Omental fat pad (tissue), 4 donors: Measurements from ENCODE around the gene PHLDA3. TPM values are rescaled to one million over a fixed set of nuclear protein-coding genes. Genes with fewer than 3 reads are reported as not detected.
A peak's percentile ranks its signal among the peaks of the same experiment; 100 is the strongest.

Experiments
- ATAC-seq: fragments of 150-250 bp; one replicate; pipeline ENCODE4 v1.9.1; 2016; ENCODE audit warnings: mild to moderate bottlenecking, moderate library complexity; ENCODE audit not compliant: low FRiP score
- DNase-seq: peaks from one replicate; pipeline ENCODE4 v3.0.0-alpha.2; 2019; ENCODE audit warnings: low spot score
- CTCF ChIP-seq, 3 donors: fragments of 450-650 bp; IDR thresholded peaks; one replicate each; pipeline ENCODE4 v1.5.1; 2016 to 2017; ENCODE audit warnings: antibody characterized with exemption in 3 of 3, mild to moderate bottlenecking in 3 of 3, moderate library complexity in 2 of 3
- total RNA-seq, 4 donors: library from RNA; depleted of rRNA; stranded (reverse); fragments of >200 nt; gene quantifications; one replicate each; pipeline ENCODE4 v1.1.0, GENCODE V29; 2016

PHLDA3 gene
- total RNA-seq, 4 donors from 2014 or later, result 95.2 to 392 (median 148) TPM

- ATAC-seq, result peak; percentile 80
- peak in 1 of 3 donors; percentile 5 for TF ChIP-seq CTCF (IDR thresholded peaks at IDR 0.05)
- DNase-seq, result peak; percentile 60
Observed at GRCh38 chr1:201447903-201448871, 20.8 kb downstream of the PHLDA3 start.

GRCh38 chr1:201445310-201445709 lies 23.7 kb downstream of the PHLDA3 start:
- DNase-seq (no peak), ATAC-seq (no peak)
- no peak for TF ChIP-seq CTCF (IDR thresholded peaks at IDR 0.05)

GRCh38 chr1:201444792-201445191 lies 24.2 kb downstream of the PHLDA3 start:
- no peak for ATAC-seq

GRCh38 chr1:201443747-201444146 lies 25.2 kb downstream of the PHLDA3 start:
- no peak for DNase-seq
- ATAC-seq, result no peak
- no peak for TF ChIP-seq CTCF (IDR thresholded peaks at IDR 0.05)

More at GRCh38 chr1:201444792-201445191, 24.2 kb downstream of the PHLDA3 start:
- TF ChIP-seq CTCF (IDR thresholded peaks at IDR 0.05), result no peak
- DNase-seq, result no peak

GRCh38 chr1:201436969-201437368 lies 32.0 kb downstream of the PHLDA3 start:
- no peak for DNase-seq
- no peak for TF ChIP-seq CTCF (IDR thresholded peaks at IDR 0.05)
- ATAC-seq, result no peak

GRCh38 chr1:201436393-201436792 lies 32.6 kb downstream of the PHLDA3 start:
- ATAC-seq, result no peak
- DNase-seq, result no peak
- no peak for TF ChIP-seq CTCF (IDR thresholded peaks at IDR 0.05)

GRCh38 chr1:201434266-201434665 lies 34.7 kb downstream of the PHLDA3 start:
- DNase-seq (no peak), ATAC-seq (no peak)
- no peak for TF ChIP-seq CTCF (IDR thresholded peaks at IDR 0.05)
